H1 (cell line): ENCODE data around the gene F13B. TPM values are rescaled to one million over a fixed set of nuclear protein-coding genes. Genes with fewer than 3 reads are reported as not detected.

Experiments
- CTCF ChIA-PET: fragments of 300-600 bp; sonication (Branson Sonifier 250); formaldehyde crosslinking; loops from one replicate; lab custom pipeline; 2021; ENCODE audit not compliant: partially characterized antibody; lab: Charles Lee
- POLR2A ChIA-PET: fragments of 300-600 bp; sonication (Branson Sonifier 250); formaldehyde crosslinking; loops from one replicate; lab custom pipeline; 2021; ENCODE audit warnings: inconsistent platforms; ENCODE audit not compliant: partially characterized antibody; lab: Charles Lee
- DNase-seq, 2 experiments: peaks; one replicate each; pipeline versions ENCODE4 v3.0.0 to v3.0.0-alpha.2; 2010 to 2022; ENCODE audit warnings: low spot score in 2 of 2, low read depth in 1 of 2, mixed read lengths in 1 of 2
- FAIRE-seq: peaks from 2 replicates; lab custom pipeline; 2011; peaks lifted over from hg19 to GRCh38; lab: Jason Lieb, UNC
- H2AFZ ChIP-seq: 2 replicates; pipeline ENCODE4 v1.8.1; 2012; ENCODE audit warnings: low read length, inconsistent platforms
- H2AK5ac ChIP-seq: 2 replicates; pipeline ENCODE4 v1.6.1; 2013; ENCODE audit warnings: low read depth, low read length
- H2BK120ac ChIP-seq: replicated peaks from 2 replicates; pipeline ENCODE3; 2013; ENCODE audit warnings: low read depth, low read length, inconsistent platforms
- H2BK12ac ChIP-seq: 2 replicates; pipeline ENCODE4 v1.6.1; 2013; ENCODE audit warnings: low read depth, low read length
- H2BK15ac ChIP-seq: 2 replicates; pipeline ENCODE4 v1.6.1; 2013; ENCODE audit warnings: low read length
- H2BK20ac ChIP-seq: 2 replicates; pipeline ENCODE4 v1.6.1; 2013; ENCODE audit warnings: low read length
- H2BK5ac ChIP-seq: 2 replicates; pipeline ENCODE4 v1.6.1; 2013; ENCODE audit warnings: low read depth, low read length
- H3K14ac ChIP-seq: 2 replicates; pipeline ENCODE4 v1.6.1; 2013; ENCODE audit warnings: inconsistent platforms; ENCODE audit not compliant: insufficient read length
- H3K18ac ChIP-seq: 2 replicates; pipeline ENCODE4 v1.6.1; 2013; ENCODE audit warnings: low read length; ENCODE audit errors: extremely low read depth
- H3K23ac ChIP-seq: 2 replicates; pipeline ENCODE4 v1.6.1; 2013; ENCODE audit warnings: inconsistent platforms; ENCODE audit not compliant: insufficient read length
- H3K23me2 ChIP-seq: 2 replicates; pipeline ENCODE4 v1.6.1; 2013; ENCODE audit warnings: low read depth, low read length
- H3K27ac ChIP-seq: 2 replicates; pipeline ENCODE4 v1.6.1; 2011; ENCODE audit warnings: low read depth, low read length, inconsistent platforms
- H3K27me3 ChIP-seq, 4 experiments: replicated peaks in 1 of 4; 1 replicate in 1 of 4; 2 replicates in 3 of 4; pipeline versions ENCODE4 v1.6.1 to v1.8.1; 2011 to 2013; ENCODE audit warnings: low read length in 3 of 4, mild to moderate bottlenecking in 3 of 4, inconsistent platforms in 2 of 4, mixed read lengths in 2 of 4, moderate library complexity in 1 of 4; ENCODE audit not compliant: control insufficient read depth in 3 of 4, insufficient read depth in 3 of 4; ENCODE audit errors: extremely low read depth in 1 of 4
- H3K36me3 ChIP-seq, 4 experiments: 2 replicates each; pipeline versions ENCODE4 v1.6.1 to v1.8.1; 2011 to 2013; ENCODE audit warnings: mild to moderate bottlenecking in 4 of 4, low read length in 3 of 4, moderate library complexity in 2 of 4, control low read depth in 1 of 4, inconsistent platforms in 1 of 4; ENCODE audit not compliant: insufficient read depth in 4 of 4, control insufficient read depth in 2 of 4
- H3K4ac ChIP-seq: replicated peaks from 2 replicates; pipeline ENCODE3; 2013; ENCODE audit warnings: low read length, low read depth, mixed read lengths, inconsistent platforms; ENCODE audit not compliant: insufficient read length
- H3K4me1 ChIP-seq, 4 experiments: replicated peaks in 1 of 4; 1 replicate in 1 of 4; 2 replicates in 3 of 4; pipeline versions ENCODE4 v1.6.1 to v1.8.1; 2011 to 2013; ENCODE audit warnings: low read length in 3 of 4, inconsistent platforms in 2 of 4, mixed read lengths in 1 of 4; ENCODE audit not compliant: insufficient read depth in 4 of 4, control insufficient read depth in 3 of 4
- H3K4me2 ChIP-seq, 2 experiments: 2 replicates each; pipeline versions ENCODE4 v1.6.1 to v1.8.1; 2011 to 2013; ENCODE audit warnings: low read depth in 2 of 2, low read length in 2 of 2, control low read depth in 1 of 2, inconsistent platforms in 1 of 2, mild to moderate bottlenecking in 1 of 2; ENCODE audit not compliant: insufficient read depth in 1 of 2
- H3K4me3 ChIP-seq, 4 experiments: fragments of 200-600, 300-600 bp in 1 of 4; sonication (generic), shearing (Covaris generic), sonication (Bioruptor Twin) in 1 of 4; 2 replicates each; pipeline versions ENCODE4 v1.5.1 to v1.8.1; 2011 to 2016; ENCODE audit warnings: low read length in 4 of 4, low read depth in 3 of 4, control low read depth in 2 of 4, inconsistent platforms in 2 of 4, mild to moderate bottlenecking in 2 of 4, mixed read lengths in 1 of 4, moderate library complexity in 1 of 4; ENCODE audit not compliant: insufficient read depth in 2 of 4; ENCODE audit errors: extremely low read depth in 1 of 4
- H3K56ac ChIP-seq: replicated peaks from 2 replicates; pipeline ENCODE3; 2013; ENCODE audit warnings: low read depth, mild to moderate bottlenecking, mixed read lengths, low read length, inconsistent platforms; ENCODE audit not compliant: insufficient read length
- H3K79me1 ChIP-seq: 2 replicates; pipeline ENCODE4 v1.6.1; 2013; ENCODE audit warnings: low read depth, low read length, control low read depth
- H3K79me2 ChIP-seq, 2 experiments: 2 replicates each; pipeline versions ENCODE4 v1.6.1 to v1.8.1; 2012 to 2013; ENCODE audit warnings: low read length in 2 of 2, mild to moderate bottlenecking in 2 of 2, inconsistent platforms in 1 of 2; ENCODE audit not compliant: insufficient read depth in 2 of 2, control insufficient read depth in 1 of 2
- H3K9ac ChIP-seq, 4 experiments: replicated peaks in 1 of 4; 1 replicate in 1 of 4; 2 replicates in 3 of 4; pipeline versions ENCODE4 v1.6.1 to v1.8.1; 2011 to 2013; ENCODE audit warnings: low read depth in 3 of 4, low read length in 3 of 4, control low read depth in 2 of 4, mild to moderate bottlenecking in 2 of 4, moderate library complexity in 2 of 4, inconsistent platforms in 1 of 4; ENCODE audit errors: extremely low read depth in 1 of 4
- H3K9me3 ChIP-seq, 2 experiments: 2 replicates each; pipeline versions ENCODE4 v1.6.1 to v1.8.1; 2012 to 2013; ENCODE audit warnings: mild to moderate bottlenecking in 2 of 2, moderate library complexity in 2 of 2, control low read depth in 1 of 2, inconsistent platforms in 1 of 2, low read depth in 1 of 2, low read length in 1 of 2, mixed read lengths in 1 of 2; ENCODE audit not compliant: insufficient read depth in 2 of 2
- H4K20me1 ChIP-seq, 2 experiments: replicated peaks in 1 of 2; 2 replicates each; pipeline versions ENCODE3 to v1.8.1; 2011 to 2013; ENCODE audit warnings: inconsistent platforms in 2 of 2, low read length in 2 of 2, mild to moderate bottlenecking in 1 of 2; ENCODE audit not compliant: insufficient read depth in 2 of 2, control insufficient read depth in 1 of 2
- H4K5ac ChIP-seq: 2 replicates; pipeline ENCODE4 v1.6.1; 2013; ENCODE audit warnings: low read length, low read depth, mixed read lengths, inconsistent platforms; ENCODE audit not compliant: insufficient read length
- H4K8ac ChIP-seq: 2 replicates; pipeline ENCODE4 v1.8.0; 2013; ENCODE audit warnings: mild to moderate bottlenecking, moderate library complexity, low read length, inconsistent platforms; ENCODE audit not compliant: insufficient read depth; ENCODE audit errors: extremely low read depth
- H4K91ac ChIP-seq: replicated peaks from 2 replicates; pipeline ENCODE3; 2013; ENCODE audit warnings: low read length, mixed read lengths, inconsistent platforms; ENCODE audit not compliant: insufficient read length
- BRCA1 ChIP-seq: IDR thresholded peaks from 2 replicates; pipeline ENCODE4 v1.6.1; 2012; ENCODE audit warnings: low read depth, low read length, improper control_type of control experiment
- CHD1 ChIP-seq: IDR thresholded peaks from 2 replicates; pipeline ENCODE4 v1.6.1; 2012; ENCODE audit warnings: low read depth, low read length, improper control_type of control experiment
- RNF2 ChIP-seq: fragments of 200-900, 300-1000 bp; sonication (generic); IDR thresholded peaks from 2 replicates; pipeline ENCODE4 v1.7.1; 2016; ENCODE audit warnings: borderline replicate concordance, low read depth, mild to moderate bottlenecking, antibody characterized with exemption, low read length; ENCODE audit not compliant: poor library complexity, severe bottlenecking; ENCODE audit errors: missing control alignments
- polyA plus RNA-seq, 7 experiments: library from polyadenylated mRNA; depleted of rRNA in 3 of 7; stranded (reverse) in 5 of 7; unstranded in 2 of 7; fragments of >200 nt in 5 of 7; fragments of 200-250 nt in 2 of 7; gene quantifications; 1 replicate in 5 of 7; 2 replicates in 1 of 7; 4 replicates in 1 of 7; pipeline versions ENCODE4 v1.2.1 to v1.2.3, GENCODE V29; 2011 to 2013; ENCODE audit warnings: missing spikeins in 2 of 7, mixed read lengths in 2 of 7
- total RNA-seq: library from RNA; stranded (reverse); fragmentation: NEBNext Ultra II Directional; extraction: Animal tissue kit (Norgen Biotek cat#: 25700); gene quantifications from 2 replicates; pipeline ENCODE4 v1.2.1, GENCODE V29; 2021

Gene F13B
- total and polyA plus RNA-seq, 2 of the 8 experiments (the other 6 are each of a cell fraction or from before 2014, with no cell fraction given), result not detected

DNA sequence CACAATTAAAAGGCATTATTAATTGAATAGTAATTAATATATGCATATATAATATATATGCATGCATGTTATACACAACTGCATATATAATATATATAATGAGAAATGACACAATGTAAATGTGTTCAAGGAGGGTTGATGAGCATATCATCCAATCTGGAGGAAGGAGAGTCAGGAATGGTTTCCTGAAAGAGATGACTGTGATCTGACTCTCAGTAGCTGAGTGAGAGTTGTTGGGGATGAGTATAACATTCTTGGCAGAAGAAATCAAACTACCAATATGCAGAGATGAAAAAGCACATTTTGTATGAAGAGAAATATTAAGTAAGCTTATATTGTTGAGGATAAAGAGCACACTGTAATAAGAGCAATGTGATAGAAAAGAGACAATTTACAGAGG, 37.3 kb downstream of the F13B start:
- no peak overlapping the region for H3K9ac ChIP-seq
- H3K18ac ChIP-seq, result no peak overlapping the region
- H2AFZ ChIP-seq, result no peak overlapping the region
- H3K27me3 ChIP-seq, result no peaks in the 10 kb centered on the region
- no peak overlapping the region for H3K14ac ChIP-seq
- no peak overlapping the region for H2BK12ac ChIP-seq
- no peak overlapping the region for H3K4ac ChIP-seq
- DNase-seq (no peak), FAIRE-seq (no peak)
- H3K36me3 ChIP-seq, result no peaks in the 10 kb centered on the region
- no peak overlapping the region for H4K5ac ChIP-seq
- no peak overlapping the region for H2BK5ac ChIP-seq
- H3K27ac ChIP-seq, result no peak overlapping the region
- no peaks in the 10 kb centered on the region for H3K79me1 ChIP-seq
- no peaks in the 10 kb centered on the region for H3K23me2 ChIP-seq
- ChIA-PET CTCF (interaction anchor here (1.3 kb wide), 1 partner anchor 9 kb away, joined by 3 read pairs; no protein-coding TSS in a partner anchor), POLR2A (no interaction called here)
- no peaks in the 10 kb centered on the region for H3K79me2 ChIP-seq
- no peaks in the 10 kb centered on the region for H4K20me1 ChIP-seq
- H4K91ac ChIP-seq, result no peak overlapping the region
- H3K4me2 ChIP-seq, result no peak overlapping the region
- no peak overlapping the region for H3K56ac ChIP-seq
- H2AK5ac ChIP-seq, result no peak overlapping the region
- no peaks in the 10 kb centered on the region for H3K9me3 ChIP-seq
- TF ChIP-seq CHD1, result no peak
- TF ChIP-seq BRCA1, result no peak
- no peak for TF ChIP-seq RNF2
- no peaks in the 10 kb centered on the region for H3K4me1 ChIP-seq
- H2BK15ac ChIP-seq, result no peak overlapping the region
- no peak overlapping the region for H3K4me3 ChIP-seq
- no peak overlapping the region for H2BK20ac ChIP-seq
- no peak overlapping the region for H4K8ac ChIP-seq
- no peak overlapping the region for H3K23ac ChIP-seq
- no peak overlapping the region for H2BK120ac ChIP-seq
